Esophagus muscularis mucosa (tissue), 3 donors: ENCODE results near the gene RUNX2.

Source experiments
- CTCF ChIP-seq, 3 experiments: fragments of 200-600 bp in 2 of 3; fragments of 450-650 bp in 1 of 3; sonication (generic) in 2 of 3; IDR thresholded peaks; one replicate each; pipeline ENCODE4 v1.5.1; 2017 to 2019; ENCODE audit warnings: antibody characterized with exemption in 3 of 3, mild to moderate bottlenecking in 2 of 3, moderate library complexity in 1 of 3
- POLR2A ChIP-seq: fragments of 450-650 bp; IDR thresholded peaks from one replicate; pipeline ENCODE4 v1.6.1; 2017; ENCODE audit warnings: antibody characterized with exemption, moderate library complexity, mild to moderate bottlenecking, low read depth

GRCh38 chr6:45439861-45440388 is 111.8 kb downstream of the RUNX2 start:
- TF ChIP-seq CTCF (IDR thresholded peaks at IDR 0.05) (no peak), POLR2A (no peak)
